Measurements from ENCODE around the gene FYB1. TPM values are rescaled to one million over a fixed set of nuclear protein-coding genes. Genes with fewer than 3 reads are reported as not detected.

The FYB1 gene
- total RNA-seq, 1 donor, result under 0.01 TPM

DNA sequence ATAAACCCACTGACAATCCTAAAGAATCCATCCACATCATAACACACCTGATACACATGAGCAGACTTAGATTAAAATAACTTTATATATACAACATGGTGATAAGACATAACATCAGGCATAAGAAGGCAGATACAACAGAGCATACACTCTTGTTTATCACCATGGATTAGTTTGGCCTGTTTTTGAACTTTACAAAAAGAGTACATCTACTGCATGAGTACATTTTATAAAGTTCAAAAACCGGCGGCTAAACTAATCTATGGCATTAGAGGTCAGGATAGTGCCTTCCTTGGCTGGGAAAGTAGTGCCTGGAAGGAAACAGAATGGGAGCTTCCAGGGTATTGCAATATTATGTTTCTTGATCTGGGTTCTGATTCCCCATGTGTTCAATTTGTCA, 160.3 kb downstream of the FYB1 start:
- Histone ChIP-seq H3K4me2 (ENCODE audit: insufficient read depth, low read length) (no peak overlapping the region), H3K27ac (ENCODE audit: low read depth, low read length) (no peak overlapping the region), H2AFZ (ENCODE audit: low read length) (no peak overlapping the region), H3K9me3 (ENCODE audit: low read depth, low read length) (no peaks in the 10 kb centered on the region), H4K20me1 (ENCODE audit: insufficient read depth, low read length) (peaks cover 27% of the 10 kb centered on the region), H3K4me1 (ENCODE audit: insufficient read depth, low read length) (no peaks in the 10 kb centered on the region), H3K27me3 (ENCODE audit: insufficient read depth, low read length) (no peaks in the 10 kb centered on the region), H3K36me3 (ENCODE audit: insufficient read depth, low read length) (peaks cover 3% of the 10 kb centered on the region), H3K4me3 (ENCODE audit: insufficient read depth, low read length) (no peak overlapping the region), H3K79me2 (ENCODE audit: insufficient read depth, low read length) (peaks cover 90% of the 10 kb centered on the region)
- TF ChIP-seq, protein P1, sequence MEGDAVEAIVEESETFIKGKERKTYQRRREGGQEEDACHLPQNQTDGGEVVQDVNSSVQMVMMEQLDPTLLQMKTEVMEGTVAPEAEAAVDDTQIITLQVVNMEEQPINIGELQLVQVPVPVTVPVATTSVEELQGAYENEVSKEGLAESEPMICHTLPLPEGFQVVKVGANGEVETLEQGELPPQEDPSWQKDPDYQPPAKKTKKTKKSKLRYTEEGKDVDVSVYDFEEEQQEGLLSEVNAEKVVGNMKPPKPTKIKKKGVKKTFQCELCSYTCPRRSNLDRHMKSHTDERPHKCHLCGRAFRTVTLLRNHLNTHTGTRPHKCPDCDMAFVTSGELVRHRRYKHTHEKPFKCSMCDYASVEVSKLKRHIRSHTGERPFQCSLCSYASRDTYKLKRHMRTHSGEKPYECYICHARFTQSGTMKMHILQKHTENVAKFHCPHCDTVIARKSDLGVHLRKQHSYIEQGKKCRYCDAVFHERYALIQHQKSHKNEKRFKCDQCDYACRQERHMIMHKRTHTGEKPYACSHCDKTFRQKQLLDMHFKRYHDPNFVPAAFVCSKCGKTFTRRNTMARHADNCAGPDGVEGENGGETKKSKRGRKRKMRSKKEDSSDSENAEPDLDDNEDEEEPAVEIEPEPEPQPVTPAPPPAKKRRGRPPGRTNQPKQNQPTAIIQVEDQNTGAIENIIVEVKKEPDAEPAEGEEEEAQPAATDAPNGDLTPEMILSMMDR (IDR thresholded peaks at IDR 0.05; ENCODE audit: extremely low read depth, low read depth, low read length), result no peak
- DNase-seq (ENCODE audit: insufficient read length, low spot score, missing footprints), result no peak

DNA sequence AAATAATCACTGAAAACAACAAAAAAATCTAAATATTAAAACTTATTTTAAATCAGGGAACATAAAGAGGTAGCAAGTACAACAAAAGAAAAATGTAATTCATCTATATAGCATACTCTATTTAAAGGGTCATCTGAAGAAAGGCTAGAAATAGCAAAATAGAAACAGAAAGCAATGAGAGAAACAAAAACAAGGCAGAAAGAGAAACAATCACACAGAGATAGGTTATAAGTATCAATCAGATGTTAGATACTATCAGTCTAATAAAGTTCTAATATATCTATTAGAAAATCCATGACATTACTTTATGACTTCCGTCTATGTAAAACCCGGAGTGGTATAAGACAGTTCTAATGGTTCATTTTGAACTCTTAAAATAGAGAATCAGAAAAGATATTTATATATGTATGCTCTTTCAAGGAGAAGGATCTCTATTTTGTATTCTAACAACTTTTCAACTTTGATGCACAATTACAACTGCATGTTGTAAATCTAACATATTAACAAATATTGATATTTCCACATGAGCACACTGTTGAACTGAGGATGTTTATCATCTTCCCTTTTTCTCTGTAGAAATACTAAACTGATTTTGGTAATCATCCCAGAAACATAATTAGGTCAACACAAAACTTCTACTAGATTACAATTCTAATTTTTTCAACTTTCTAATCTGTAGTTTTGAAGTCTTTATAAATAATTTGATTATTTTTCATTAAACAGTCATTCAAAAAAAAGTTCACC, 161.0 kb downstream of the FYB1 start:
- Histone ChIP-seq H3K4me2 (ENCODE audit: insufficient read depth, low read length) (peak overlapping the region; percentile 79), H4K20me1 (ENCODE audit: insufficient read depth, low read length) (peaks cover 22% of the 10 kb centered on the region), H3K4me3 (ENCODE audit: insufficient read depth, low read length) (peak overlapping the region; percentile 20), H3K9me3 (ENCODE audit: low read depth, low read length) (no peaks in the 10 kb centered on the region), H3K27me3 (ENCODE audit: insufficient read depth, low read length) (no peaks in the 10 kb centered on the region), H3K36me3 (ENCODE audit: insufficient read depth, low read length) (peaks cover 3% of the 10 kb centered on the region), H2AFZ (ENCODE audit: low read length) (no peak overlapping the region), H3K4me1 (ENCODE audit: insufficient read depth, low read length) (no peaks in the 10 kb centered on the region), H3K79me2 (ENCODE audit: insufficient read depth, low read length) (peaks cover 86% of the 10 kb centered on the region), H3K27ac (ENCODE audit: low read depth, low read length) (peak overlapping the region; percentile 11)
- TF ChIP-seq, protein P1 (IDR thresholded peaks at IDR 0.05; ENCODE audit: extremely low read depth, low read depth, low read length), result no peak
- no peak for DNase-seq (ENCODE audit: insufficient read length, low spot score, missing footprints)

DNA sequence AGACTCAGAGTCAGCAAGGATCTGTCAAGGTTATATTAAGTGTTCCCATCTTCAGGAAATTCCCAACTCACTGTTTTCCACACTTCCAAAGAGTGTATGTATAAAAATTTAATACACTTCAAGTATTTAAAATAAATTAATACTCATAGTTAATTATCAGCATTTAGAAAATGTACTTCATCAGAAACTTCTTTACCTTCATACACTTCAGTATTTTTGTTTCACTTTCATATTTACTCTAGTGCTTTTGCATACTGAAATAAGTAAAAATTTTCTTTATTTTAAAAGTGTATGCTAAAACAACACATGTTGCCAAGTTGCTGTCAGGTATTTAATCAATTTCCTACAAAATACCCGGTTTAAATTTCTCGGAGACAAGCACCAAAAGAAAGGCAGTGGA, 161.6 kb downstream of the FYB1 start:
- H4K20me1 ChIP-seq (ENCODE audit: insufficient read depth, low read length), result peaks cover 21% of the 10 kb centered on the region

DNA sequence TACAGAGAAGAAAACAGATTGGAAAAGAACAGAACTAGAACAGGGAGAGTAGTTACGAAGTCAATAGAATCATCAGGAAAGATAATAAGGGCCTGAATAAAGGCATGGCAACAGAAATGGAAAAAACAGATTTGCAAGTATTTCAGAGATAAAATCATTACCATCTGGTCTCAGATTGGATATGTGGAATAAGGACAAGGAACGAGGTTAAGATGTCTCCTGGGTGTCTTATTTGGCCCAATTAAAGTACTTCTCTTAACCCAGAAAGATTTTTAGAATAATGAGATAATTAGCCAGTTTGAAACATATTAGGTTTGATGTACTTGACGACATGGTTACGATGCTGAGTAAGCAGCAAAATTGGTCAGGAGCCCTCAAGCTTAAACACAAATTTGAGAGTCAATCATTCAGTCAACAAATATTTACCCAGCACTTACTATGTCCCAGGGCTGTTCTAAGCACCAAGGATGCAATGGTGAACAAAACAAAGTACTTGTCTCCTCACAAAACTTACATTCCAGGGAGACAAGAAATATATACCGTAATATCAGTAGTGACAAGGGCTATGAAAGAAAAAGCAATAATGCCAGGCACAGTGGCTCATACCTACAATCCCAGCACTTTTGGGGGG, 163.5 kb downstream of the FYB1 start:
- TF ChIP-seq, protein P1 (IDR thresholded peaks at IDR 0.05; ENCODE audit: extremely low read depth, low read depth, low read length), result no peak
- H4K20me1 ChIP-seq (ENCODE audit: insufficient read depth, low read length), result peaks cover 10% of the 10 kb centered on the region

More for the DNA sequence above, 161.6 kb downstream of the FYB1 start:
- peaks cover 3% of the 10 kb centered on the region for H3K36me3 ChIP-seq (ENCODE audit: insufficient read depth, low read length)
- no peak for DNase-seq (ENCODE audit: insufficient read length, low spot score, missing footprints)
- no peaks in the 10 kb centered on the region for H3K9me3 ChIP-seq (ENCODE audit: low read depth, low read length)
- no peaks in the 10 kb centered on the region for H3K4me1 ChIP-seq (ENCODE audit: insufficient read depth, low read length)
- TF ChIP-seq, protein P1 (IDR thresholded peaks at IDR 0.05; ENCODE audit: extremely low read depth, low read depth, low read length), result no peak
- no peaks in the 10 kb centered on the region for H3K27me3 ChIP-seq (ENCODE audit: insufficient read depth, low read length)
- peak overlapping the region; percentile 79 for H3K4me2 ChIP-seq (ENCODE audit: insufficient read depth, low read length)
- H2AFZ ChIP-seq (ENCODE audit: low read length), result no peak overlapping the region
- H3K79me2 ChIP-seq (ENCODE audit: insufficient read depth, low read length), result peaks cover 85% of the 10 kb centered on the region
- H3K27ac ChIP-seq (ENCODE audit: low read depth, low read length), result peak overlapping the region; percentile 3
- H3K4me3 ChIP-seq (ENCODE audit: insufficient read depth, low read length), result peak overlapping the region; percentile 20

More for the DNA sequence above, 163.5 kb downstream of the FYB1 start:
- Histone ChIP-seq H3K27me3 (ENCODE audit: insufficient read depth, low read length) (no peaks in the 10 kb centered on the region), H3K36me3 (ENCODE audit: insufficient read depth, low read length) (peaks cover 3% of the 10 kb centered on the region), H2AFZ (ENCODE audit: low read length) (no peak overlapping the region), H3K4me3 (ENCODE audit: insufficient read depth, low read length) (no peak overlapping the region), H3K4me1 (ENCODE audit: insufficient read depth, low read length) (no peaks in the 10 kb centered on the region), H3K4me2 (ENCODE audit: insufficient read depth, low read length) (no peak overlapping the region), H3K27ac (ENCODE audit: low read depth, low read length) (no peak overlapping the region), H3K9me3 (ENCODE audit: low read depth, low read length) (no peaks in the 10 kb centered on the region), H3K79me2 (ENCODE audit: insufficient read depth, low read length) (peaks cover 83% of the 10 kb centered on the region)
- no peak for DNase-seq (ENCODE audit: insufficient read length, low spot score, missing footprints)
